ENCODE results near the gene ZSWIM2.

The ZSWIM2 gene

DNA sequence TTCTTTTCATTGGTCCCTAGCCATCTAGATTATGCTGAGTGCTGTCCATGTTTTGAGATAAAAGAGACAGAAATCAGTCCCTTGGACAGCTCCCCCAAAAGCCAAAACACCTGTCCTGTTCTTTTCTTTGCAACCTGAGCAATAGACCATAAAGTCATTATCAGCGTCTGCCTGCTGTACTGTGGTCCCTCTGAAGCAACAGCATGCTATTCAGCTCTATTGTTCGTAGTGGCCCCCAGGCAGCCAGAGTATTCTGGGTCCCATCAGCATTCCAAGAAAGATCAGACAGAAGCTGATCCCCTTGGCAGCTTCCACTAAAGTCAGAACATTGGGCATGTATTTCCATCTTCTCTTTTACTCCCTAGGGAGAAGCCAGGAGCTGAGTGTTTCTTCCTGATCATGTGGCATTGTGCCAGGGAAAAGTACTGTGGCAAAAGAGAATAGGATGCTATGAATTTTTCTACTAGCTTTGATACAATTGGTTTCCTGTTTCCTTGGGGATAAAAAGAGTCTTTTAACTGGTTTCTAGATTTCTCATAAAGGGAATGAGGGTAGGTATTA is 33.6 kb upstream of the ZSWIM2 start:
- H3K9ac ChIP-seq (ENCODE audit: low read depth, low read length): no peak overlapping the region
- no peak overlapping the region for H3K4me2 ChIP-seq (ENCODE audit: insufficient read depth, low read length)
- no peaks in the 10 kb centered on the region for H4K20me1 ChIP-seq (ENCODE audit: insufficient read depth, low read length)
- H3K79me2 ChIP-seq (ENCODE audit: insufficient read depth, low read length): no peaks in the 10 kb centered on the region
- no peak for DNase-seq
- H3K4me1 ChIP-seq (ENCODE audit: insufficient read depth, low read length): no peaks in the 10 kb centered on the region
- TF ChIP-seq, protein P1, sequence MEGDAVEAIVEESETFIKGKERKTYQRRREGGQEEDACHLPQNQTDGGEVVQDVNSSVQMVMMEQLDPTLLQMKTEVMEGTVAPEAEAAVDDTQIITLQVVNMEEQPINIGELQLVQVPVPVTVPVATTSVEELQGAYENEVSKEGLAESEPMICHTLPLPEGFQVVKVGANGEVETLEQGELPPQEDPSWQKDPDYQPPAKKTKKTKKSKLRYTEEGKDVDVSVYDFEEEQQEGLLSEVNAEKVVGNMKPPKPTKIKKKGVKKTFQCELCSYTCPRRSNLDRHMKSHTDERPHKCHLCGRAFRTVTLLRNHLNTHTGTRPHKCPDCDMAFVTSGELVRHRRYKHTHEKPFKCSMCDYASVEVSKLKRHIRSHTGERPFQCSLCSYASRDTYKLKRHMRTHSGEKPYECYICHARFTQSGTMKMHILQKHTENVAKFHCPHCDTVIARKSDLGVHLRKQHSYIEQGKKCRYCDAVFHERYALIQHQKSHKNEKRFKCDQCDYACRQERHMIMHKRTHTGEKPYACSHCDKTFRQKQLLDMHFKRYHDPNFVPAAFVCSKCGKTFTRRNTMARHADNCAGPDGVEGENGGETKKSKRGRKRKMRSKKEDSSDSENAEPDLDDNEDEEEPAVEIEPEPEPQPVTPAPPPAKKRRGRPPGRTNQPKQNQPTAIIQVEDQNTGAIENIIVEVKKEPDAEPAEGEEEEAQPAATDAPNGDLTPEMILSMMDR (IDR thresholded peaks at IDR 0.05; ENCODE audit: borderline replicate concordance, extremely low read depth, low read length, poor library complexity, severe bottlenecking): no peak
- TF ChIP-seq EZH2 (IDR thresholded peaks at IDR 0.05; ENCODE audit: borderline replicate concordance, low read depth, low read length, severe bottlenecking): no peak
- no peak overlapping the region for H3K4me3 ChIP-seq (ENCODE audit: low read depth in 1 of 2, low read length in 2 of 2)
- H3K36me3 ChIP-seq (ENCODE audit: insufficient read depth, low read length): no peaks in the 10 kb centered on the region
- ATAC-seq (ENCODE audit: insufficient read depth, low read depth): no peak
- no peaks in the 10 kb centered on the region for H3K9me3 ChIP-seq (ENCODE audit: insufficient read depth, low read length, severe bottlenecking)
- no peak overlapping the region for H2AFZ ChIP-seq (ENCODE audit: low read depth, low read length)
- no peaks in the 10 kb centered on the region for H3K27me3 ChIP-seq (ENCODE audit: insufficient read depth, low read length, poor library complexity)
- no peak overlapping the region for H3K27ac ChIP-seq (ENCODE audit: low read length)

- DNase-seq (no peak), ATAC-seq (ENCODE audit: insufficient read depth, low read depth) (no peak)
- Histone ChIP-seq H3K36me3 (ENCODE audit: insufficient read depth, low read length) (no peaks in the 10 kb centered on the region), H2AFZ (ENCODE audit: low read depth, low read length) (no peak overlapping the region), H3K4me1 (ENCODE audit: insufficient read depth, low read length) (no peaks in the 10 kb centered on the region), H3K4me2 (ENCODE audit: insufficient read depth, low read length) (no peak overlapping the region), H3K79me2 (ENCODE audit: insufficient read depth, low read length) (no peaks in the 10 kb centered on the region), H3K9me3 (ENCODE audit: insufficient read depth, low read length, severe bottlenecking) (no peaks in the 10 kb centered on the region), H3K9ac (ENCODE audit: low read depth, low read length) (no peak overlapping the region), H4K20me1 (ENCODE audit: insufficient read depth, low read length) (no peaks in the 10 kb centered on the region), H3K4me3 (ENCODE audit: low read depth in 1 of 2, low read length in 2 of 2) (no peak overlapping the region), H3K27me3 (ENCODE audit: insufficient read depth, low read length, poor library complexity) (no peaks in the 10 kb centered on the region), H3K27ac (ENCODE audit: low read length) (no peak overlapping the region)
- TF ChIP-seq, protein P1 (IDR thresholded peaks at IDR 0.05; ENCODE audit: borderline replicate concordance, extremely low read depth, low read length, poor library complexity, severe bottlenecking): no peak
- TF ChIP-seq EZH2 (IDR thresholded peaks at IDR 0.05; ENCODE audit: borderline replicate concordance, low read depth, low read length, severe bottlenecking): no peak
Measured at GRCh38 chr2:186881660-186882059, 32.7 kb upstream of the ZSWIM2 start.

GRCh38 chr2:186879312-186879711 is 30.3 kb upstream of the ZSWIM2 start:
- H3K27me3 ChIP-seq (ENCODE audit: insufficient read depth, low read length, poor library complexity): no peaks in the 10 kb centered on the region
- no peak overlapping the region for H3K27ac ChIP-seq (ENCODE audit: low read length)
- TF ChIP-seq, protein P1 (IDR thresholded peaks at IDR 0.05; ENCODE audit: borderline replicate concordance, extremely low read depth, low read length, poor library complexity, severe bottlenecking): no peak
- TF ChIP-seq EZH2 (IDR thresholded peaks at IDR 0.05; ENCODE audit: borderline replicate concordance, low read depth, low read length, severe bottlenecking): no peak
- H3K79me2 ChIP-seq (ENCODE audit: insufficient read depth, low read length): no peaks in the 10 kb centered on the region
- ATAC-seq (ENCODE audit: insufficient read depth, low read depth) (no peak), DNase-seq (no peak)
- H3K9ac ChIP-seq (ENCODE audit: low read depth, low read length): no peak overlapping the region
- H2AFZ ChIP-seq (ENCODE audit: low read depth, low read length): no peak overlapping the region
- H3K9me3 ChIP-seq (ENCODE audit: insufficient read depth, low read length, severe bottlenecking): no peaks in the 10 kb centered on the region
- H3K4me2 ChIP-seq (ENCODE audit: insufficient read depth, low read length): no peak overlapping the region
- H3K4me1 ChIP-seq (ENCODE audit: insufficient read depth, low read length): no peaks in the 10 kb centered on the region
- H4K20me1 ChIP-seq (ENCODE audit: insufficient read depth, low read length): no peaks in the 10 kb centered on the region
- H3K36me3 ChIP-seq (ENCODE audit: insufficient read depth, low read length): no peaks in the 10 kb centered on the region
- no peak overlapping the region for H3K4me3 ChIP-seq (ENCODE audit: low read depth in 1 of 2, low read length in 2 of 2)

DNA sequence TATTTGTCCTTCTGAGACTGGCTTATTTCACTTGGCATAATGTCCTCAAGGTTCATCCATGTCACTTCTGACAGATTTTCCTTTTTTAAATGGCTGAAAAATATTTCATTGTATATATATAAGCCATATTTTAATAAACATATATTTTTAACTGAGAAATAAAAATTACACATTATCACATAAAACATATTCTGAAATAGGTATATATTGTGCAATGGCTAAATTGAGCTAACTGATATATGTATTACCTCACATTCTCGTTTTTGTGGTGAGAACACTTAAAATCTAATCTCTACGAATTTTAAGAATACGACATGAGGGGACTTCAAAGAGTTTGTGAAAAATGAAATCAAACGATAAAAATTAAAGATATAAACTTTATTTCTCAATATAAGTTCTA is 25.7 kb upstream of the ZSWIM2 start:
- Histone ChIP-seq H3K4me3 (ENCODE audit: low read depth in 1 of 2, low read length in 2 of 2) (no peak overlapping the region), H3K9me3 (ENCODE audit: insufficient read depth, low read length, severe bottlenecking) (no peaks in the 10 kb centered on the region), H3K79me2 (ENCODE audit: insufficient read depth, low read length) (no peaks in the 10 kb centered on the region), H3K4me2 (ENCODE audit: insufficient read depth, low read length) (no peak overlapping the region), H3K27ac (ENCODE audit: low read length) (no peak overlapping the region), H3K36me3 (ENCODE audit: insufficient read depth, low read length) (no peaks in the 10 kb centered on the region), H3K9ac (ENCODE audit: low read depth, low read length) (no peak overlapping the region), H3K27me3 (ENCODE audit: insufficient read depth, low read length, poor library complexity) (no peaks in the 10 kb centered on the region), H2AFZ (ENCODE audit: low read depth, low read length) (no peak overlapping the region), H3K4me1 (ENCODE audit: insufficient read depth, low read length) (no peaks in the 10 kb centered on the region), H4K20me1 (ENCODE audit: insufficient read depth, low read length) (no peaks in the 10 kb centered on the region)
- DNase-seq (no peak), ATAC-seq (ENCODE audit: insufficient read depth, low read depth) (no peak)
- TF ChIP-seq, protein P1 (IDR thresholded peaks at IDR 0.05; ENCODE audit: borderline replicate concordance, extremely low read depth, low read length, poor library complexity, severe bottlenecking): no peak
- TF ChIP-seq EZH2 (IDR thresholded peaks at IDR 0.05; ENCODE audit: borderline replicate concordance, low read depth, low read length, severe bottlenecking): no peak
